ENCODE data around the gene NDUFB3. TPM values are rescaled to one million over a fixed set of nuclear protein-coding genes. Genes with fewer than 3 reads are reported as not detected.

Gene NDUFB3
- total and polyA plus RNA-seq, 4 donors = 34.2 to 177 (median 53.2) TPM

GRCh38 chr2:201093573-201093972, 21.8 kb downstream of the NDUFB3 start (continued):
- TF ChIP-seq, protein P1, sequence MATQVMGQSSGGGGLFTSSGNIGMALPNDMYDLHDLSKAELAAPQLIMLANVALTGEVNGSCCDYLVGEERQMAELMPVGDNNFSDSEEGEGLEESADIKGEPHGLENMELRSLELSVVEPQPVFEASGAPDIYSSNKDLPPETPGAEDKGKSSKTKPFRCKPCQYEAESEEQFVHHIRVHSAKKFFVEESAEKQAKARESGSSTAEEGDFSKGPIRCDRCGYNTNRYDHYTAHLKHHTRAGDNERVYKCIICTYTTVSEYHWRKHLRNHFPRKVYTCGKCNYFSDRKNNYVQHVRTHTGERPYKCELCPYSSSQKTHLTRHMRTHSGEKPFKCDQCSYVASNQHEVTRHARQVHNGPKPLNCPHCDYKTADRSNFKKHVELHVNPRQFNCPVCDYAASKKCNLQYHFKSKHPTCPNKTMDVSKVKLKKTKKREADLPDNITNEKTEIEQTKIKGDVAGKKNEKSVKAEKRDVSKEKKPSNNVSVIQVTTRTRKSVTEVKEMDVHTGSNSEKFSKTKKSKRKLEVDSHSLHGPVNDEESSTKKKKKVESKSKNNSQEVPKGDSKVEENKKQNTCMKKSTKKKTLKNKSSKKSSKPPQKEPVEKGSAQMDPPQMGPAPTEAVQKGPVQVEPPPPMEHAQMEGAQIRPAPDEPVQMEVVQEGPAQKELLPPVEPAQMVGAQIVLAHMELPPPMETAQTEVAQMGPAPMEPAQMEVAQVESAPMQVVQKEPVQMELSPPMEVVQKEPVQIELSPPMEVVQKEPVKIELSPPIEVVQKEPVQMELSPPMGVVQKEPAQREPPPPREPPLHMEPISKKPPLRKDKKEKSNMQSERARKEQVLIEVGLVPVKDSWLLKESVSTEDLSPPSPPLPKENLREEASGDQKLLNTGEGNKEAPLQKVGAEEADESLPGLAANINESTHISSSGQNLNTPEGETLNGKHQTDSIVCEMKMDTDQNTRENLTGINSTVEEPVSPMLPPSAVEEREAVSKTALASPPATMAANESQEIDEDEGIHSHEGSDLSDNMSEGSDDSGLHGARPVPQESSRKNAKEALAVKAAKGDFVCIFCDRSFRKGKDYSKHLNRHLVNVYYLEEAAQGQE (IDR thresholded peaks at IDR 0.05) = no peak
- TF ChIP-seq, protein P2, sequence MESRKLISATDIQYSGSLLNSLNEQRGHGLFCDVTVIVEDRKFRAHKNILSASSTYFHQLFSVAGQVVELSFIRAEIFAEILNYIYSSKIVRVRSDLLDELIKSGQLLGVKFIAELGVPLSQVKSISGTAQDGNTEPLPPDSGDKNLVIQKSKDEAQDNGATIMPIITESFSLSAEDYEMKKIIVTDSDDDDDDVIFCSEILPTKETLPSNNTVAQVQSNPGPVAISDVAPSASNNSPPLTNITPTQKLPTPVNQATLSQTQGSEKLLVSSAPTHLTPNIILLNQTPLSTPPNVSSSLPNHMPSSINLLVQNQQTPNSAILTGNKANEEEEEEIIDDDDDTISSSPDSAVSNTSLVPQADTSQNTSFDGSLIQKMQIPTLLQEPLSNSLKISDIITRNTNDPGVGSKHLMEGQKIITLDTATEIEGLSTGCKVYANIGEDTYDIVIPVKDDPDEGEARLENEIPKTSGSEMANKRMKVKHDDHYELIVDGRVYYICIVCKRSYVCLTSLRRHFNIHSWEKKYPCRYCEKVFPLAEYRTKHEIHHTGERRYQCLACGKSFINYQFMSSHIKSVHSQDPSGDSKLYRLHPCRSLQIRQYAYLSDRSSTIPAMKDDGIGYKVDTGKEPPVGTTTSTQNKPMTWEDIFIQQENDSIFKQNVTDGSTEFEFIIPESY (IDR thresholded peaks at IDR 0.05) = no peak

DNA sequence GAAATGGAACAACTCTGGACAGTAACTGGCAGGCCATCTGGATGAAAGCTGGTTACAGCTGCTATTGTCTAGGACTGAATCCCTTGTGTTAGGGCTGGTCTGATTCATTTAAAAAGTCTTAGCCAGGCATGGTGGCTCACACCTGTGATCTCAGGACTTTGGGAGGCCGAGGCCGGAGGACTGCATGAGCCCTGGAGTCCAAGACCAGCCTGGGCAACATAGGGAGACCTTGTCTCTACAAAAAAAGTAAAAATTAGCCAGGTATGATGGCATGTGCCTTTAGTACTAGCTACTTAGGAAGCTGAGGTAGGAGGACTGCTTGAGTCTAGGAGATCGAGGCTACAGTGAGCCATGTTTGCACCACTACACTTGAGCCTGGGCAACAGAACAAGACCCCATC, 28.7 kb downstream of the NDUFB3 start:
- H3K4me3 ChIP-seq (ENCODE audit: low read depth in 1 of 3, low read length in 3 of 3) = no peak overlapping the region
- H3K36me3 ChIP-seq (ENCODE audit: control insufficient read depth in 4 of 4, insufficient read depth in 3 of 4, low read depth in 1 of 4, low read length in 3 of 4) = no peaks in the 10 kb centered on the region
- H3K27me3 ChIP-seq (ENCODE audit: control insufficient read depth in 4 of 4, insufficient read depth in 4 of 4, low read length in 3 of 4) = no peaks in the 10 kb centered on the region
- 98% methylated on average over 3 of the region's 3 CpGs for WGBS
- no peak for DNase-seq (ENCODE audit: low spot score)
- no peak overlapping the region for H3K27ac ChIP-seq (ENCODE audit: low read depth in 1 of 2, low read length in 2 of 2)
- no peaks in the 10 kb centered on the region for H3K9me3 ChIP-seq (ENCODE audit: control insufficient read depth in 4 of 4, low read length in 3 of 4)
- H3K4me1 ChIP-seq (ENCODE audit: control insufficient read depth in 4 of 4, insufficient read depth in 4 of 4, low read length in 3 of 4) = no peaks in the 10 kb centered on the region
- no peak overlapping the region for H3K9ac ChIP-seq (ENCODE audit: low read depth in 1 of 2, low read length in 2 of 2)
- TF ChIP-seq JUND (IDR thresholded peaks at IDR 0.05) (no peak), FOXA2 (IDR thresholded peaks at IDR 0.05) (no peak), GABPA (IDR thresholded peaks at IDR 0.05 in 1 of 2, conservative IDR thresholded peaks at IDR 0.05 in 1 of 2) (no peak), SP1 (IDR thresholded peaks at IDR 0.05) (no peak), CTCF (IDR thresholded peaks at IDR 0.05; ENCODE audit: low read depth, low read length, missing input control) (no peak), YY1 (IDR thresholded peaks at IDR 0.05) (no peak), HNF4G (IDR thresholded peaks at IDR 0.05) (no peak), RXRA (IDR thresholded peaks at IDR 0.05) (no peak), RAD21 (IDR thresholded peaks at IDR 0.05) (no peak), NR2F2 (IDR thresholded peaks at IDR 0.05) (no peak), FOXA1 (IDR thresholded peaks at IDR 0.05) (no peak), HNF4A (conservative IDR thresholded peaks at IDR 0.05) (no peak), TAF1 (conservative IDR thresholded peaks at IDR 0.05) (no peak), EGR1 (IDR thresholded peaks at IDR 0.05; ENCODE audit: low read depth in 2 of 2) (no peak)
- TF ChIP-seq, protein P3, sequence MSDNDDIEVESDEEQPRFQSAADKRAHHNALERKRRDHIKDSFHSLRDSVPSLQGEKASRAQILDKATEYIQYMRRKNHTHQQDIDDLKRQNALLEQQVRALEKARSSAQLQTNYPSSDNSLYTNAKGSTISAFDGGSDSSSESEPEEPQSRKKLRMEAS (IDR thresholded peaks at IDR 0.05) = no peak
- TF ChIP-seq, protein P1 (IDR thresholded peaks at IDR 0.05) = no peak
- TF ChIP-seq, protein P2 (IDR thresholded peaks at IDR 0.05) = no peak
- TF ChIP-seq, protein P4, sequence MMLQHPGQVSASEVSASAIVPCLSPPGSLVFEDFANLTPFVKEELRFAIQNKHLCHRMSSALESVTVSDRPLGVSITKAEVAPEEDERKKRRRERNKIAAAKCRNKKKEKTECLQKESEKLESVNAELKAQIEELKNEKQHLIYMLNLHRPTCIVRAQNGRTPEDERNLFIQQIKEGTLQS (IDR thresholded peaks at IDR 0.05) = no peak
